ENCODE results near the gene EXOSC2. TPM values are rescaled to one million over a fixed set of nuclear protein-coding genes. Genes with fewer than 3 reads are reported as not detected.

Gene EXOSC2
- total RNA-seq, 4 donors from 2014 or later, result 12.7 to 21.6 (median 19.7) TPM

GRCh38 chr9:130672466-130672865 is 21.1 kb upstream of the EXOSC2 start:
- WGBS, result 89% methylated on average over 8 of the region's 8 CpGs
- H3K4me3 ChIP-seq, result no peak overlapping the region
- no peaks in the 10 kb centered on the region for H3K9me3 ChIP-seq
- intact Hi-C loops (cut with DNase I), result no loop called here
- TF ChIP-seq POLR2AphosphoS5 (IDR thresholded peaks at IDR 0.05) (no peak), POLR2A (IDR thresholded peaks at IDR 0.05; ENCODE audit: low read depth) (no peak), EP300 (IDR thresholded peaks at IDR 0.05) (no peak)
- TF ChIP-seq, protein P1, sequence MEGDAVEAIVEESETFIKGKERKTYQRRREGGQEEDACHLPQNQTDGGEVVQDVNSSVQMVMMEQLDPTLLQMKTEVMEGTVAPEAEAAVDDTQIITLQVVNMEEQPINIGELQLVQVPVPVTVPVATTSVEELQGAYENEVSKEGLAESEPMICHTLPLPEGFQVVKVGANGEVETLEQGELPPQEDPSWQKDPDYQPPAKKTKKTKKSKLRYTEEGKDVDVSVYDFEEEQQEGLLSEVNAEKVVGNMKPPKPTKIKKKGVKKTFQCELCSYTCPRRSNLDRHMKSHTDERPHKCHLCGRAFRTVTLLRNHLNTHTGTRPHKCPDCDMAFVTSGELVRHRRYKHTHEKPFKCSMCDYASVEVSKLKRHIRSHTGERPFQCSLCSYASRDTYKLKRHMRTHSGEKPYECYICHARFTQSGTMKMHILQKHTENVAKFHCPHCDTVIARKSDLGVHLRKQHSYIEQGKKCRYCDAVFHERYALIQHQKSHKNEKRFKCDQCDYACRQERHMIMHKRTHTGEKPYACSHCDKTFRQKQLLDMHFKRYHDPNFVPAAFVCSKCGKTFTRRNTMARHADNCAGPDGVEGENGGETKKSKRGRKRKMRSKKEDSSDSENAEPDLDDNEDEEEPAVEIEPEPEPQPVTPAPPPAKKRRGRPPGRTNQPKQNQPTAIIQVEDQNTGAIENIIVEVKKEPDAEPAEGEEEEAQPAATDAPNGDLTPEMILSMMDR (IDR thresholded peaks at IDR 0.05), result no peak
- DNase-seq (ENCODE audit: extremely low spot score), result no peak
- H3K4me1 ChIP-seq, result no peaks in the 10 kb centered on the region
- H3K27ac ChIP-seq (replicated peaks in 1 of 4), result no peak overlapping the region
- H3K27me3 ChIP-seq, result peaks cover 0 to 14% (median 1%) of the 10 kb centered on the region in 4 donors
- no peaks in the 10 kb centered on the region for H3K36me3 ChIP-seq

DNA sequence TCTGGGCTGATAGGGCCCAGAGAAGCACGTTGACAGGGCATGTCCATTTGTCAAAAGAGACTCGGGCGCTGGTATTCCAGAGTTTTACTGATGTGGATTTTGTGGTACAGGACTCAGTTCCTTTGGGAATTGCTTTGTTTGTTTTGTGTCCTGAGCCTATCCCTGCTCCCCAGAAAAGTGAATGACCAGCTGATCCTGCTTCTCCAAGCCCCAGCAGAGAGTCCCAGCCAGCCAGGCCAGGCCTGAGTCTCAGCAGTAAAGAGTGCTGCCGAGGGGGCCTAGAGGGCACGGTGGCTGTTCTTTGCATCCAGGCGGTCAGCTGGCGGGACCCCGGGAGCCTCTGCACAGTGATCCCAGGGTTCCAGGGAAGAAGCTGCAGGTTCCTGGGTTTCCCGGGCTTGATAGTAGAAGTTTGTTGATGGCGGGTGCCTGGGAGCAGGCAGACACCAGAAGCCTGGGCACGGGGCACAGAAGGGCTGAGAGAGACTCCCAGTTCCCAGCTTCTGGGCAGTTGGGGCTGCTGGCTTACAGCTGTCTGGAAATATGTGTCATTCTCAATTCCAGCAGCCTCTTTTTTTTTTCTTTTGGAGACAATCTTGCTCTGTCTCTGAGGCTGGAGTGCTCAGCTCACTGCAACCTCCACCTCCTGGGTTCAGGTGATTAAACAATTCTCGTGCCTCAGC is 20.5 kb upstream of the EXOSC2 start:
- no peaks in the 10 kb centered on the region for H3K4me1 ChIP-seq
- TF ChIP-seq, protein P1 (IDR thresholded peaks at IDR 0.05), result no peak
- TF ChIP-seq EP300 (IDR thresholded peaks at IDR 0.05) (no peak), POLR2AphosphoS5 (IDR thresholded peaks at IDR 0.05) (no peak), POLR2A (IDR thresholded peaks at IDR 0.05; ENCODE audit: low read depth) (no peak)
- no peak overlapping the region for H3K4me3 ChIP-seq
- WGBS, result 95% methylated on average over 7 of the region's 12 CpGs
- peaks cover 0 to 8% (median 0%) of the 10 kb centered on the region in 4 donors for H3K27me3 ChIP-seq
- intact Hi-C loops (cut with DNase I), result no loop called here
- no peak overlapping the region for H3K27ac ChIP-seq (replicated peaks in 1 of 4)
- H3K9me3 ChIP-seq, result no peaks in the 10 kb centered on the region
- H3K36me3 ChIP-seq, result no peaks in the 10 kb centered on the region
- DNase-seq (ENCODE audit: extremely low spot score), result no peak

DNA sequence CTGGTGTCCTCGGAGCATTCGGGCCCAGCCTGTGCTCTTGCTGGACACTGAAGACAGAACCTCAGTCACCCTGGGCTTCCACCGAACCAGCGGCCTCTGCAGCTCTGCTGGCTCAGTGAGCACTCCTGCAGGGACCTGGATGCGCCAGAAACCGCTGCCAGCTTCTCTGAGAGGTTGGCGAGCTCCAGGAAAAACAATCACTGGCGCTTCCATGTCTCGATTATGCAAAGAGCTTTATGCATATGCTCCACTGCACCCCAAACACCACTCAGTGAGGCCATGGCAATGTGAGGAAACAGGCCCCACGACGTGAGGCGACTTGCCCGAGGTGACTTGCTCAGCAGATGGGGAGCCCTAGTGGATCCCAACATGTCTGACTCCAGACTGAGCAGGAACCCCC is 18.2 kb upstream of the EXOSC2 start:
- TF ChIP-seq EP300 (IDR thresholded peaks at IDR 0.05) (no peak), POLR2A (IDR thresholded peaks at IDR 0.05; ENCODE audit: low read depth) (no peak)
- TF ChIP-seq, protein P1 (IDR thresholded peaks at IDR 0.05), result no peak
- DNase-seq (ENCODE audit: extremely low spot score), result no peak
- Histone ChIP-seq H3K36me3 (no peaks in the 10 kb centered on the region), H3K27me3 (peaks cover 0 to 10% (median 0%) of the 10 kb centered on the region in 4 donors), H3K27ac (replicated peaks in 1 of 4) (no peak overlapping the region), H3K4me3 (no peak overlapping the region), H3K4me1 (no peaks in the 10 kb centered on the region), H3K9me3 (no peaks in the 10 kb centered on the region)
- intact Hi-C loops (cut with DNase I), result no loop called here
- 88% methylated on average over 10 of the region's 13 CpGs for WGBS

DNA sequence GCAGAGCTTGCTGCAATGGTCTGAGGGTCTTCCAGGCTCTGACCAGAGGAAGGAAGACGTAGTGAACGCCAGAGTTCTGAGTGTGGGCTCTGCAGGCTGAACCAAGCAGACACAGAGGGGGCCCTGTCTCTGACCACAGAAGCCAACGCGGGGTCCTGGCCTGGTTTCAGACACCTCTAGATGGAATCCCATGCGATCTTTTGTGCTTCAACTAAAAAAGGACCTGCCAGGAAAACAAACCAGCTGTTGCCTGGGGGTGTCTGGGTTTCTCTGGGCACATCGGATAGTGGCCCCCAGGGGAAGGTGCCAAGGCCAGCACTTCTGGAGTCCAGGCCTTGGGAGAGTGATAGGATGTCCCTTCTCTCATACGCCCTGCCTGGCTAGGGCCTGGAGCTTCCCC is 16.3 kb upstream of the EXOSC2 start:
- Histone ChIP-seq H3K27me3 (peaks cover 0 to 20% (median 0%) of the 10 kb centered on the region in 4 donors), H3K4me3 (no peak overlapping the region), H3K27ac (replicated peaks in 1 of 4) (no peak overlapping the region), H3K4me1 (peaks cover 10 to 15% (median 14%) of the 10 kb centered on the region in 4 donors), H3K36me3 (no peaks in the 10 kb centered on the region), H3K9me3 (no peaks in the 10 kb centered on the region)
- intact Hi-C loops (cut with DNase I), result no loop called here
- WGBS, result 69% methylated on average over 6 of the region's 7 CpGs
- no peak for TF ChIP-seq POLR2AphosphoS5 (IDR thresholded peaks at IDR 0.05)
- TF ChIP-seq, protein P1 (IDR thresholded peaks at IDR 0.05), result no peak
- no peak for TF ChIP-seq EP300 (IDR thresholded peaks at IDR 0.05)
- no peak for TF ChIP-seq POLR2A (IDR thresholded peaks at IDR 0.05; ENCODE audit: low read depth)
- no peak for DNase-seq (ENCODE audit: extremely low spot score)

Data from esophagus muscularis mucosa (tissue), 4 donors.